Measurements from ENCODE around the gene ZDHHC18.
A peak's percentile ranks its signal among the peaks of the same experiment; 100 is the strongest.
"Not testable (repeated sequence)": the region's sequence is repeated elsewhere in the genome, so short reads cannot be mapped to it uniquely, and the experiment has no call there.

ZDHHC18 gene

GRCh38 chr1:26861286-26861701 is 34.8 kb downstream of the ZDHHC18 start:
- DNase-seq = peak; percentile 1

DNA sequence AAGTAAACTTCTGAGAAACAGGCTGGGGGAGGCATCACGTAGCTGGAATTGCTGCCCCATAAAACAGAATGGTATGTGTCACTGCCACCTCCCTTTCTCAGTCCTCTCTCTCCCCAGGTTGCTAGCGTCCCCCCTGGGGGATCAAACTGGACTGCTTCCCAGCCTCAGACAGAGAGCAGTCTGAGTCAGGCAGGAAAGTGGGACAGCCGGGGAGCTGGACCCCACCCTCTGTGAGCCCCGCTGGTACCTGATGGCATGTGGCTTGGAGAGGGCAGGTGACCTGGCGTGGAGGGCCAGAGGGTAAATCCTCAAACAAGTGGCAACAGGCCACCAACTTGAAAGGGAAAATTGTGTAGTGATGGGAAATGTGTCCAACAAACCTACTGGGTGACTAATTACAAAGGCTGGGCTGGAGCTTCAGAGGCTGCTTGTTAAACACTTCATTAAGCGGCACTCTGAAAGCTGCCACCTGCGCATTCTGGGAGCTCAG is 35.4 kb downstream of the ZDHHC18 start:
- peak; percentile 7 for DNase-seq

- DNase-seq = peak; percentile 8
These were observed 36.5 kb downstream of the ZDHHC18 start, which contains the start of gene SFN for GRCh38 chr1:26862781-26863684. SFN (plus strand) TSS chr1:26863149; CDS start chr1:26863213, 64 bp downstream.

GRCh38 chr1:26863685-26864077 is 37.2 kb downstream of the ZDHHC18 start:
- DNase-seq = no peak

GRCh38 chr1:26864610-26865480 is 38.4 kb downstream of the ZDHHC18 start:
- peak; percentile 98 for DNase-seq

DNA sequence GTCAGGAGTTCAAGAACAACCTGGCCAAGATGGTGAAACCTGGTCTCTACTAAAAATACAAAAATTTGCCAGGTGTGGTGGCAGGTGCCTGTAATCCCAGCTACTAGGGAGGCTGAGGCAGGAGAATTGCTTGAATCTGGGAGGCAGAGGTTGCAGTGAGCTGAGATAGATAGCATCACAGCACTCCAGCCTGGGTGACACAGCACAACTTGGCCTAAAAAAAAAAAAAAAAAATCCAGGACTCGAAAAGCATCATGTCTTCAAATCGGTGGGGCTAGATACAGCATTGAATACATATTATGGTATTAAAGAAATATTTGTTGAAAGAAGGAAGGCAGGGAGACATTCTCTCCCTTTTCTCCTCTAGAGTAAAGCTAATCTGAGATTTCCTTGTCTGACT is 46.6 kb downstream of the ZDHHC18 start:
- not testable (repeated sequence) for DNase-seq

DNA sequence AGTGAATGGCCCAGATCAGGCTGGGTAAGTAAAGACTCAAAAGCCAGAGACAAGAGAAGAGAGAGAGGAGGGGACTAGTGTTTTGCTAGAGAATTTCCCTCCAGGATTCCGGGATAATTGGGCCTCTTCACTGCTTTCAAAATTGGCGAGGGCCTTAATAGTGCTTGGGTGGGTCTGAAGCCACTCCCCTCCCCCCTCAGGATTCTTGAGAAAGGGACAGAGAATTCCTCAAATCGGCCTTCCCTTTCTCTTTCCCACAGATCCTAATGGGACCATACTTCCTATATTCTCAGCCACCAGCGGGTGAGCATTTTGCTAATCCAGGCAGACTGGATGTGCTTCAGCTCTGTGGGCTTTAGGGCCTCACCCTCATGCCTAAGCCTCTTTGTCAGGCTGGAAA is 48.4 kb downstream of the ZDHHC18 start:
- no peak for DNase-seq

DNA sequence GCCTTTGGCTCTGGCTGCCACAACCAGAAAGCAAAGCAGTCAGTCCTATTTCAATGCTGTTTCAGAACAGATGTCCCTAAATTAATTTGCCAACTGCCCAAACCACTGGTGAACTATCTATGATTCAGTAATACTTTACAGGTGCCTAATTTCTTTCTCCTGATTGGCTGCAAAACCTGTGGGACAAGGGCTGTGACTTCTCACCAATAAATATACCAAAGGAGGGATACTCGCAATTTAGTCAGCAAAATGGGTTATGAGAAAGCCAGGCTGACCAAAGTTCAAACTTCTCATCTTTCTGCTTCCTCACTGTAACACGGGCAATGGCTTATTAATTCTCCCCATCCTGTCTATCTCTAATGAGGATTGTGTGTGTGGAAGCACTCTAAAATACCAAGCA is 50.8 kb downstream of the ZDHHC18 start:
- DNase-seq = no peak

- no peak for DNase-seq
These were observed 53.3 kb downstream of the ZDHHC18 start for GRCh38 chr1:26879793-26880192.

DNA sequence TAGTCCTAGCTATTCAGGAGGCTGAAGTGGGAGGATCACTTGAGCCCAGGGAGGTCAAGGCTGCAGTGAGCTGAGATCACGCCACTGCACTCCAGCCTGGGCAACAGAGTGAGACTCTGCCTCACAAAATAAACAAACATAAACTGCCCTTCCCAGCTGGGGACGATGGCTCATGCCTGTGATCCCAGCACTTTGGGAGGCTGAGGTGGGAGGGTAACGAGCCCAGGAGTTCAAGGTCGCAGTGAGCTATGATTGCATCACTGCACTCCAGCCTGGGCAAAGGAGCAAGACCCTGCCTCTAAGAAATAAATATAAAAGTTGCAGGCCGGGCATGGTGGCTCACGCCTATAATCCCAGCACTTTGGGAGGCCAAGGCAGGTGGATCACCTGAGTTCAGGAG is 55.1 kb downstream of the ZDHHC18 start:
- DNase-seq = not testable (repeated sequence)

- DNase-seq = no peak
These were observed 56.4 kb downstream of the ZDHHC18 start for GRCh38 chr1:26882696-26883463.

GRCh38 chr1:26887125-26887524 is 60.6 kb downstream of the ZDHHC18 start:
- peak; percentile 34 for DNase-seq

- no peak for DNase-seq
These were observed 61.7 kb downstream of the ZDHHC18 start for GRCh38 chr1:26888231-26888630.

GRCh38 chr1:26889551-26890466 is 63.3 kb downstream of the ZDHHC18 start, which contains the start of gene GPN2:
GPN2 (minus strand) TSS chr1:26890283; CDS start chr1:26890096, 187 bp downstream.
- DNase-seq = no peak

GRCh38 chr1:26890467-26890796 is 63.9 kb downstream of the ZDHHC18 start:
- no peak for DNase-seq

DNA sequence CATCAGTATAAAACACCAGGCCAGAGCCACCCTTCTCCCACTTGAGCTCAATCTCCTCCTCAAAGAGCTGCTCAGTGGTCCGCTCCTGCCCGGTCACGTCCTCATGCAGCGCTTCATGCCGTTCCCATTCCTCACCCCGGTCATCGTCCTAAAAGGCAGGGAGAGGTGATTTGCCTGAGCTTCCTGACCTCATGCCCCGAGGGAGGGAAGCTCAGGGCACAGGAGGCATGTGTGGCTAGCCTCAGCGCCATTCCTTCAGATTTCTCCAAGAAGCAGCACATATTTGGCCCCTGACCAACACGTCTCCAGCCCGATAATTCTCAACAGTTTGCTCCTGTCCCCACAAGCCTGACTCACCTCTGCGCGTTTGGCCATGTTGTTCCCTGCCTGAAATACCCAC is 67.8 kb downstream of the ZDHHC18 start:
- DNase-seq = no peak

- no peak for DNase-seq
These were observed 70.9 kb downstream of the ZDHHC18 start for GRCh38 chr1:26897351-26897750.

GRCh38 chr1:26900001-26900814 is 73.7 kb downstream of the ZDHHC18 start, which contains the start of gene GPATCH3:
GPATCH3 (minus strand) TSS chr1:26900467; CDS start chr1:26900442, 25 bp downstream.
- DNase-seq = peak; percentile 94

GRCh38 chr1:26900815-26901511 is 74.5 kb downstream of the ZDHHC18 start:
- DNase-seq = no peak
